Measurements from ENCODE around the gene HDDC2.
A peak's percentile ranks its signal among the peaks of the same experiment; 100 is the strongest.

The HDDC2 gene

GRCh38 chr6:125301435-125302391 is at the start of gene HDDC2:
Gene HDDC2 (minus strand): TSS chr6:125301967. CDS start chr6:125301932, 35 bp downstream.
- DNase-seq (ENCODE audit: low read depth, low spot score) = peak; percentile 12

- DNase-seq (ENCODE audit: low read depth, low spot score) = no peak
Observed at GRCh38 chr6:125346926-125347563, 45.3 kb upstream of the HDDC2 start.

- DNase-seq (ENCODE audit: low read depth, low spot score) = no peak
Observed at GRCh38 chr6:125346201-125346925, 44.6 kb upstream of the HDDC2 start.

GRCh38 chr6:125341460-125341859 is 39.7 kb upstream of the HDDC2 start:
- DNase-seq (ENCODE audit: low read depth, low spot score) = no peak

GRCh38 chr6:125340991-125341390 is 39.2 kb upstream of the HDDC2 start:
- no peak for DNase-seq (ENCODE audit: low read depth, low spot score)

- no peak for DNase-seq (ENCODE audit: low read depth, low spot score)
Observed at GRCh38 chr6:125340175-125340835, 38.5 kb upstream of the HDDC2 start.

- DNase-seq (ENCODE audit: low read depth, low spot score) = no peak
Observed at GRCh38 chr6:125339653-125340052, 37.9 kb upstream of the HDDC2 start.

- no peak for DNase-seq (ENCODE audit: low read depth, low spot score)
Observed at GRCh38 chr6:125338381-125338780, 36.6 kb upstream of the HDDC2 start.

GRCh38 chr6:125337706-125338105 is 35.9 kb upstream of the HDDC2 start:
- DNase-seq (ENCODE audit: low read depth, low spot score) = no peak

GRCh38 chr6:125332664-125333063 is 30.9 kb upstream of the HDDC2 start:
- no peak for DNase-seq (ENCODE audit: low read depth, low spot score)

- no peak for DNase-seq (ENCODE audit: low read depth, low spot score)
Observed at GRCh38 chr6:125325586-125325985, 23.8 kb upstream of the HDDC2 start.

GRCh38 chr6:125323376-125323775 is 21.6 kb upstream of the HDDC2 start:
- no peak for DNase-seq (ENCODE audit: low read depth, low spot score)

GRCh38 chr6:125316621-125317020 is 14.9 kb upstream of the HDDC2 start:
- DNase-seq (ENCODE audit: low read depth, low spot score) = no peak

GRCh38 chr6:125315548-125315947 is 13.8 kb upstream of the HDDC2 start:
- DNase-seq (ENCODE audit: low read depth, low spot score) = no peak

GRCh38 chr6:125314009-125314581 is 12.3 kb upstream of the HDDC2 start:
- DNase-seq (ENCODE audit: low read depth, low spot score) = no peak

GRCh38 chr6:125312950-125313349 is 11.2 kb upstream of the HDDC2 start:
- no peak for DNase-seq (ENCODE audit: low read depth, low spot score)

- DNase-seq (ENCODE audit: low read depth, low spot score) = no peak
Observed at GRCh38 chr6:125312478-125312877, 10.7 kb upstream of the HDDC2 start.

- no peak for DNase-seq (ENCODE audit: low read depth, low spot score)
Observed at GRCh38 chr6:125310994-125311649, 9.4 kb upstream of the HDDC2 start.

GRCh38 chr6:125307964-125308615 is 6.3 kb upstream of the HDDC2 start:
- no peak for DNase-seq (ENCODE audit: low read depth, low spot score)

GRCh38 chr6:125307150-125307838 is 5.5 kb upstream of the HDDC2 start:
- no peak for DNase-seq (ENCODE audit: low read depth, low spot score)
